GM21360 (cell line): ENCODE measurements around the gene TRIM29.

Experiments used
- ATAC-seq: cut with Tn5 transposase; IDR thresholded peaks from one replicate; pipeline ENCODE4 v1.9.1; 2021; ENCODE audit warnings: mild to moderate bottlenecking, moderate library complexity; ENCODE audit not compliant: unreplicated experiment

TRIM29 gene

DNA sequence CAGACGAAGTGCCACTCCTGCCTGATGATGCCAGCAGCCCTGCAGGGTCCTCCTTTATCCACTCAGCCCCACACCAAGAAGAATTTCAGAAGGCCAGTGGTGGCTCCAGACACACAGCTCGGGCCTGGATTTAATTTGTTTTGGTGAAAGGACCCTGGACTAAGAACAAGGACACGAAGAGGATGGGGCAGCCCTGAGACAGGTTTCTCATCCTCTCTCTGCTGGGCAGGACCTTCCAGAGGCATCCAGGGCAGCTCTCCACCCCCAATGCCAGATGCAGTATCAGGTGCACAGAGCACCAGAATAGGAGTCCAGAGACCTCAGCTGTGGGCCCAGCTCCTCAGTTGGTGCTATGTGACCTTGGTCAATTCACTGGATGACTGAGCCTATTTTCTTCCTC is 72.0 kb downstream of the TRIM29 start:
- ATAC-seq: no peak

DNA sequence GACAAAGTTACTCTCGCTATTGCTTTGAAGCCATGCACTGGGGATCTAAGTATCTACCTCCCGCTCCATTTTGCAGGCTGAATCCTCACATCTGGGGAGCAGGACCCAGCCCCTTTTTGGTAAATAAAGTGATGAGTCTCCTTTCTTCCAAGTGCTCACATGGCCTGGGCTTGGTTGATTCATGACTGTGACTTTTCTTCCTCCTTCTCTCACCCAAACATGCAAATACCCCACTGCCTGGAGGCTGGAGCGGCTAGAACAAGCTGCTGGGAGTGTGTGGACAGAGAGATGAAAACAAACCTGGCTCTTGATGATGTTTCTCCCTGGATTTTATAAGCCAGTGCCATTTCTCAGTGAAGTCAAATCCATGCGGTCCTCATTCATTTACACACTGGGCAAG is 72.7 kb downstream of the TRIM29 start:
- no peak for ATAC-seq

DNA sequence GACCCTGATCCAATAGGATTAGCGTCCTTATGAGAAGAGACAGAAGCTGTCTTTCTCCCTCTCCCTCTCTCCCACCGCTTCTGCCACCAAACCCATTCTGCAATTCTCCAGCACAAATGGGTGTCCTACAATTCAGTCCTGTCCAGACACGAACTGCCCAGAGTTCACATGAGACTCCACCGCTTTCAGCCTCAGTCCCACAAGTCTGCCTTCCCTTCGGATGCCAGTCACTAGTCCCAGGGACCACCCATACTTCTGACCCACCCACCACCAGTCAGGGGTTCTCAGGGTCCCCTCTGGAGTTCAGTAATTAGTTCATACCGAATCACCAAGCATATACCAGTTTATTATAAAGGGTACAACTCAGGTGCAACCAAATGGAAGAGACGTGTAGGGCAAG is 73.6 kb downstream of the TRIM29 start:
- no peak for ATAC-seq

DNA sequence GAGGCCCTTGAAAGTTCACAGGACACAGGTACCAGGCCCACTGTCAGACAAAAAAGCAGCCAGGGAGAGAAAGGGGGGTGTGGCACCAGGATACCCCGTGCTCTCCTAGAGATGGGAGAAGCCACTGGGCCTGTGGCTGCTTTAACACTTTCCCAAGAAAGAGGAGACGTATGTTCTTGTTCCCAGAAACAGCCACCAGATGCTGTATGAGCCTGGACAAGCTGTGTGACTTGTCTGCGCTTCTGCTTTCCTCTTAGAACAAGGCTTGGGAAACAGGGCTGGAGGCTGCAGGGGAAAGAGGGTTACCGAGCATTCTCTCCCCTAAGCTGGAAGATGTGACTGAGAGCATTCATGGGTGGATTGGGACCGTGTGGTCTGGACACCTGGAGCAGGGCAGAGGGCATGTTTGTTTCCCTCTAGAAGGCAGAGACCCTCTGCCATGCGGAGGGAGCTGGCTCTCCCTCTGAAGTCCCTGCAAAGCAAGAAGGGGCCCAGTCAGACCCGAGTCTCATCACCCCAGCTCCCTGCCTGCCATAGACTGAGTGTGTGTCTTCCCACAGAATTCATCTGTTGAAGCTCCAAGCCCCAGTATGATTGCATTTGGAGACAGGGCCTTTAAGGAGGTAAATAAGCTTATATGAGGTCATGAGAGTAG is 74.1 kb downstream of the TRIM29 start:
- no peak for ATAC-seq

DNA sequence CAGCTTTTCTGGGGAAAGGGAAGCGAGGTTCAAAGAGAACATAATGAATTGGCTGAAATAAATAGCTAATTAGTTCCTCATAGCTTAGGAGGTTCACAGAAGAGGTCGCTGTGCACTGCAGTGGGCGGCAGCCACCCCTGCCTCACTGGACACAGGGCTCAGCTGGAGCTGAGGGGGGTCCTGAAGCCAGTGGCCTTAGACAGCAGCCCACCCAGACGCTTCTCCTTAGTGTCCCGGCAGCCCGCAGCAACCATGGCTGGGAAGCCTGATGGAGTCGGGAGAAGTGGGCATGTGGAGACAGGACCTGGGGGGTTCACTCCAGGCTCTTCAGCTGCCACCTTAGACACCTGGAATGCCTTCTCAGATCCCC is 75.4 kb downstream of the TRIM29 start:
- ATAC-seq: no peak

DNA sequence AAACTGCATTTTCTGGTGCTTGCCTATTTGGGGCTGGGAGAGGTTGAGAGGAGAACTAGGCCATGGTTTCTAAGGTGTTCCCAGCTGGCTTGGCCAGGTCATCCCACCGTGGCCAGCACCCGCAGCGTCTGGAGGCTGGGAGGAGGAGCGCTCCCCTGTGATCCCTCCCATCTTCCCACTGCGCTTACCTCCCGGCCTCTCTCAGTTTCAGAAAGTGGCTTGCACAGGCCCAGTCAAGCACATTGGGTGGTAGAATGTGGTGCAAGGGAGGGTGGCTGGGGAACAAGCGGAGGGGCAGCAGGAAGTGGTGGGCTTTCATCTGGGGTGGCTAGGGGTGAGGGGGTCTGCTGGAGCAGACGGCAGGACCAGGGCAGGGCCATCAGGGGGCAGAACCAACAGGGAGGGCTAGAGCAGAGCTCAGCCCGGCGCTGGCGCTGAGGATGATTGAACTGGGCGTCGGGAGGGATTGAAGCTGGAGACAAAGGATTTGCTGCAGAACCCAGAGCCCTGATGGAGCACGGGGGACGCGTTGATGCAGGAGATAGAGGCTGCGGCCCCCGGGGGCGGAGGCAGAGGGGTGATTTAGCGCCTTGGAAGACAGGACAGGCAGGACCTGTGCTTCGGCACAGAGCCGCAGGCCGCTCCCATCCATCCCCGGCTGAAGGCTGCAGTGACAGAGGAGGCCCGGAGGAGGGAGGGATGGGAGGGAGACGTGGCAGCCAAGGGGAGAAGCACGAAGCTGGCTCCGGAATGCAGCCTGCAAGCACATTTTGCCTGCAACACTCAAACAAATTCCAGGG is 76.0 kb downstream of the TRIM29 start:
- no peak for ATAC-seq
